Neural cell (in vitro differentiated cells): Measurements from ENCODE around the gene ALDH4A1. TPM values are rescaled to one million over a fixed set of nuclear protein-coding genes. Genes with fewer than 3 reads are reported as not detected.

Experiments used
- H2AFZ ChIP-seq: fragments of 200-600, 300-800 bp; sonication (generic), shearing (Covaris generic); 2 replicates; pipeline ENCODE4 v1.6.0; 2014; ENCODE audit warnings: low read depth, mild to moderate bottlenecking, antibody characterized with exemption, low read length, moderate library complexity
- H3F3A ChIP-seq: fragments of 200-600 bp; shearing (Covaris generic); 2 replicates; pipeline ENCODE4 v1.6.1; 2016; ENCODE audit warnings: mild to moderate bottlenecking, moderate library complexity, mixed read lengths, antibody characterized with exemption, low read length; ENCODE audit not compliant: insufficient read depth, poor library complexity, severe bottlenecking
- H3K27ac ChIP-seq: fragments of 200-600, 300-800 bp; sonication (generic), shearing (Covaris generic); 2 replicates; pipeline ENCODE4 v1.5.1; 2014; ENCODE audit warnings: mild to moderate bottlenecking, low read length, moderate library complexity
- H3K27me3 ChIP-seq: fragments of 300-800, 200-600 bp; sonication (generic), shearing (Covaris generic); 2 replicates; pipeline ENCODE4 v1.6.0; 2014; ENCODE audit warnings: mild to moderate bottlenecking, low read depth, low read length, moderate library complexity; ENCODE audit not compliant: insufficient read depth
- H3K36me3 ChIP-seq: fragments of 300-800, 200-600 bp; sonication (generic), shearing (Covaris generic); 2 replicates; pipeline ENCODE4 v1.5.1; 2014; ENCODE audit warnings: mild to moderate bottlenecking, antibody characterized with exemption, low read length, moderate library complexity; ENCODE audit not compliant: insufficient read depth
- H3K4me2 ChIP-seq: fragments of 300-800, 200-600 bp; sonication (generic), shearing (Covaris generic); 2 replicates; pipeline ENCODE4 v1.6.0; 2014; ENCODE audit warnings: mild to moderate bottlenecking, low read length
- H3K4me3 ChIP-seq: fragments of 300-800, 200-600 bp; sonication (generic), shearing (Covaris generic); 2 replicates; pipeline ENCODE4 v1.5.1; 2014; ENCODE audit warnings: mild to moderate bottlenecking, low read length, moderate library complexity
- H3K79me2 ChIP-seq: fragments of 200-600 bp; shearing (Covaris generic); replicated peaks from 2 replicates; pipeline ENCODE4 v1.6.0; 2014; ENCODE audit warnings: mild to moderate bottlenecking, low read length, moderate library complexity; ENCODE audit not compliant: insufficient read depth
- H3K9ac ChIP-seq: fragments of 300-800, 200-600 bp; sonication (generic), shearing (Covaris generic); 2 replicates; pipeline ENCODE4 v1.6.1; 2016; ENCODE audit warnings: mild to moderate bottlenecking, low read length, mixed read lengths
- H3K9me2 ChIP-seq: fragments of 200-600 bp; shearing (Covaris generic); 2 replicates; pipeline ENCODE4 v1.6.1; 2016; ENCODE audit warnings: mild to moderate bottlenecking, low read length, mixed read lengths; ENCODE audit not compliant: insufficient read depth
- H3K9me3 ChIP-seq: fragments of 200-600, 300-800 bp; sonication (generic), shearing (Covaris generic); 2 replicates; pipeline ENCODE4 v1.6.1; 2016; ENCODE audit warnings: mild to moderate bottlenecking, mixed run types, low read length, moderate library complexity, mixed read lengths
- H4K20me1 ChIP-seq: fragments of 200-600 bp; shearing (Covaris generic); 2 replicates; pipeline ENCODE4 v1.6.1; 2016; ENCODE audit warnings: mild to moderate bottlenecking, mixed run types; ENCODE audit not compliant: insufficient read depth
- EP300 ChIP-seq: fragments of 450-650 bp; conservative IDR thresholded peaks from 2 replicates; pipeline ENCODE4 v1.6.1; 2014; ENCODE audit warnings: antibody characterized with exemption, mild to moderate bottlenecking, moderate library complexity; ENCODE audit not compliant: poor library complexity, severe bottlenecking
- EZH2 ChIP-seq: fragments of 200-600, 300-800 bp; shearing (Covaris generic), sonication (generic); IDR thresholded peaks from 2 replicates; pipeline ENCODE4 v1.6.1; 2014; ENCODE audit warnings: antibody characterized with exemption, low read length, borderline replicate concordance, mild to moderate bottlenecking; ENCODE audit not compliant: insufficient read depth, poor library complexity, severe bottlenecking
- MXI1 ChIP-seq: fragments of 450-650 bp; conservative IDR thresholded peaks from 2 replicates; pipeline ENCODE4 v1.6.1; 2014; ENCODE audit warnings: antibody characterized with exemption, mild to moderate bottlenecking; ENCODE audit not compliant: poor library complexity, severe bottlenecking
- POLR2AphosphoS5 ChIP-seq: IDR thresholded peaks from 2 replicates; pipeline ENCODE4 v1.6.1; 2012
- RAD21 ChIP-seq: fragments of 450-650 bp; conservative IDR thresholded peaks from 2 replicates; pipeline ENCODE4 v1.6.1; 2014; ENCODE audit warnings: antibody characterized with exemption, mild to moderate bottlenecking, moderate library complexity
- SMC3 ChIP-seq: fragments of 450-650 bp; conservative IDR thresholded peaks from 2 replicates; pipeline ENCODE4 v1.6.1; 2014; ENCODE audit warnings: antibody characterized with exemption, mild to moderate bottlenecking, moderate library complexity; ENCODE audit not compliant: poor library complexity
- TAF1 ChIP-seq: IDR thresholded peaks from 2 replicates; pipeline ENCODE4 v1.6.1; 2012; ENCODE audit warnings: low read depth
- polyA plus RNA-seq: library from polyadenylated mRNA; depleted of rRNA; stranded (reverse); fragments of >200 nt; gene quantifications from 2 replicates; pipeline ENCODE4 v1.2.3, GENCODE V29; 2014
- TF ChIP-seq, protein P1 (sequence below): IDR thresholded peaks from 2 replicates; pipeline ENCODE4 v1.6.1; 2012; ENCODE audit warnings: borderline replicate concordance
- TF ChIP-seq, protein P2 (sequence below): fragments of 450-650 bp; IDR thresholded peaks from 2 replicates; pipeline ENCODE4 v1.5.1; 2014; ENCODE audit warnings: antibody characterized with exemption, mild to moderate bottlenecking, moderate library complexity; ENCODE audit not compliant: poor library complexity, severe bottlenecking

ALDH4A1 gene
- polyA plus RNA-seq, 1 donor from 2014 or later = 11.0 TPM

- Histone ChIP-seq H2AFZ (no peak overlapping the region), H3K9ac (no peak overlapping the region), H3K27me3 (no peaks in the 10 kb centered on the region), H3K36me3 (no peaks in the 10 kb centered on the region), H3K27ac (no peak overlapping the region), H3F3A (no peaks in the 10 kb centered on the region), H3K4me3 (no peak overlapping the region), H3K9me2 (no peaks in the 10 kb centered on the region), H3K9me3 (no peaks in the 10 kb centered on the region), H4K20me1 (no peaks in the 10 kb centered on the region), H3K4me2 (no peak overlapping the region), H3K79me2 (no peaks in the 10 kb centered on the region)
- TF ChIP-seq EZH2 = no peak
- TF ChIP-seq RAD21 = no peak
- TF ChIP-seq, protein P1, sequence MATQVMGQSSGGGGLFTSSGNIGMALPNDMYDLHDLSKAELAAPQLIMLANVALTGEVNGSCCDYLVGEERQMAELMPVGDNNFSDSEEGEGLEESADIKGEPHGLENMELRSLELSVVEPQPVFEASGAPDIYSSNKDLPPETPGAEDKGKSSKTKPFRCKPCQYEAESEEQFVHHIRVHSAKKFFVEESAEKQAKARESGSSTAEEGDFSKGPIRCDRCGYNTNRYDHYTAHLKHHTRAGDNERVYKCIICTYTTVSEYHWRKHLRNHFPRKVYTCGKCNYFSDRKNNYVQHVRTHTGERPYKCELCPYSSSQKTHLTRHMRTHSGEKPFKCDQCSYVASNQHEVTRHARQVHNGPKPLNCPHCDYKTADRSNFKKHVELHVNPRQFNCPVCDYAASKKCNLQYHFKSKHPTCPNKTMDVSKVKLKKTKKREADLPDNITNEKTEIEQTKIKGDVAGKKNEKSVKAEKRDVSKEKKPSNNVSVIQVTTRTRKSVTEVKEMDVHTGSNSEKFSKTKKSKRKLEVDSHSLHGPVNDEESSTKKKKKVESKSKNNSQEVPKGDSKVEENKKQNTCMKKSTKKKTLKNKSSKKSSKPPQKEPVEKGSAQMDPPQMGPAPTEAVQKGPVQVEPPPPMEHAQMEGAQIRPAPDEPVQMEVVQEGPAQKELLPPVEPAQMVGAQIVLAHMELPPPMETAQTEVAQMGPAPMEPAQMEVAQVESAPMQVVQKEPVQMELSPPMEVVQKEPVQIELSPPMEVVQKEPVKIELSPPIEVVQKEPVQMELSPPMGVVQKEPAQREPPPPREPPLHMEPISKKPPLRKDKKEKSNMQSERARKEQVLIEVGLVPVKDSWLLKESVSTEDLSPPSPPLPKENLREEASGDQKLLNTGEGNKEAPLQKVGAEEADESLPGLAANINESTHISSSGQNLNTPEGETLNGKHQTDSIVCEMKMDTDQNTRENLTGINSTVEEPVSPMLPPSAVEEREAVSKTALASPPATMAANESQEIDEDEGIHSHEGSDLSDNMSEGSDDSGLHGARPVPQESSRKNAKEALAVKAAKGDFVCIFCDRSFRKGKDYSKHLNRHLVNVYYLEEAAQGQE = no peak
- TF ChIP-seq, protein P2, sequence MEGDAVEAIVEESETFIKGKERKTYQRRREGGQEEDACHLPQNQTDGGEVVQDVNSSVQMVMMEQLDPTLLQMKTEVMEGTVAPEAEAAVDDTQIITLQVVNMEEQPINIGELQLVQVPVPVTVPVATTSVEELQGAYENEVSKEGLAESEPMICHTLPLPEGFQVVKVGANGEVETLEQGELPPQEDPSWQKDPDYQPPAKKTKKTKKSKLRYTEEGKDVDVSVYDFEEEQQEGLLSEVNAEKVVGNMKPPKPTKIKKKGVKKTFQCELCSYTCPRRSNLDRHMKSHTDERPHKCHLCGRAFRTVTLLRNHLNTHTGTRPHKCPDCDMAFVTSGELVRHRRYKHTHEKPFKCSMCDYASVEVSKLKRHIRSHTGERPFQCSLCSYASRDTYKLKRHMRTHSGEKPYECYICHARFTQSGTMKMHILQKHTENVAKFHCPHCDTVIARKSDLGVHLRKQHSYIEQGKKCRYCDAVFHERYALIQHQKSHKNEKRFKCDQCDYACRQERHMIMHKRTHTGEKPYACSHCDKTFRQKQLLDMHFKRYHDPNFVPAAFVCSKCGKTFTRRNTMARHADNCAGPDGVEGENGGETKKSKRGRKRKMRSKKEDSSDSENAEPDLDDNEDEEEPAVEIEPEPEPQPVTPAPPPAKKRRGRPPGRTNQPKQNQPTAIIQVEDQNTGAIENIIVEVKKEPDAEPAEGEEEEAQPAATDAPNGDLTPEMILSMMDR = no peak
- TF ChIP-seq MXI1 = no peak
- TF ChIP-seq SMC3 = no peak
- TF ChIP-seq EP300 = no peak
- TF ChIP-seq TAF1 = no peak
- no peak for TF ChIP-seq POLR2AphosphoS5
Measured at GRCh38 chr1:18830596-18830995, 71.8 kb downstream of the ALDH4A1 start.

DNA sequence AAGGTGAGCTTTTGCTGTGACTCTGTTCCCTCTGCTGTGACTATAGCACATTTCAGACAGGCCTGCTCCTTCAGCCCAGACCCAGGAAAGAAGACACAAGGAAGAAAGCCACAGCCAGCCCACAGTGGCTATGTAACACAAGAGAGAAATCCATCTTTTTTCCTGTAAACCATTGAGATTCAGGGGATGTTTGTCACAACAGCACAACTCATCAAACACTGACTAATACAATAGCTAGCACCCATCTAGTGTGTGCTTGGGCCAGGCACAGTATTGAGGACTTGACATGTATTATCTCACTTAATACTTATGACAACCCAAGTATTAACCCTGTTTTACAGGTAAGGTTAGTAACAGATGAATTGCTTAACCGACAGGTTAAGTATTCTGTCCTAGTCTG, 72.7 kb downstream of the ALDH4A1 start:
- Histone ChIP-seq H4K20me1 (no peaks in the 10 kb centered on the region), H3K79me2 (no peaks in the 10 kb centered on the region), H3K27ac (no peak overlapping the region), H3F3A (no peaks in the 10 kb centered on the region), H3K9ac (no peak overlapping the region), H2AFZ (no peak overlapping the region), H3K9me2 (no peaks in the 10 kb centered on the region), H3K36me3 (no peaks in the 10 kb centered on the region), H3K9me3 (no peaks in the 10 kb centered on the region), H3K4me2 (no peak overlapping the region), H3K4me3 (no peak overlapping the region), H3K27me3 (no peaks in the 10 kb centered on the region)
- TF ChIP-seq SMC3 = no peak
- no peak for TF ChIP-seq EZH2
- TF ChIP-seq, protein P2 = no peak
- no peak for TF ChIP-seq MXI1
- TF ChIP-seq POLR2AphosphoS5 = no peak
